GM19452 (cell line): ENCODE measurements around the gene STX16.
A peak's percentile ranks its signal among the peaks of the same experiment; 100 is the strongest.

Source experiments
- ATAC-seq: cut with Tn5 transposase; IDR thresholded peaks from one replicate; pipeline ENCODE4 v1.9.1; 2021; ENCODE audit not compliant: unreplicated experiment

The STX16 gene

DNA sequence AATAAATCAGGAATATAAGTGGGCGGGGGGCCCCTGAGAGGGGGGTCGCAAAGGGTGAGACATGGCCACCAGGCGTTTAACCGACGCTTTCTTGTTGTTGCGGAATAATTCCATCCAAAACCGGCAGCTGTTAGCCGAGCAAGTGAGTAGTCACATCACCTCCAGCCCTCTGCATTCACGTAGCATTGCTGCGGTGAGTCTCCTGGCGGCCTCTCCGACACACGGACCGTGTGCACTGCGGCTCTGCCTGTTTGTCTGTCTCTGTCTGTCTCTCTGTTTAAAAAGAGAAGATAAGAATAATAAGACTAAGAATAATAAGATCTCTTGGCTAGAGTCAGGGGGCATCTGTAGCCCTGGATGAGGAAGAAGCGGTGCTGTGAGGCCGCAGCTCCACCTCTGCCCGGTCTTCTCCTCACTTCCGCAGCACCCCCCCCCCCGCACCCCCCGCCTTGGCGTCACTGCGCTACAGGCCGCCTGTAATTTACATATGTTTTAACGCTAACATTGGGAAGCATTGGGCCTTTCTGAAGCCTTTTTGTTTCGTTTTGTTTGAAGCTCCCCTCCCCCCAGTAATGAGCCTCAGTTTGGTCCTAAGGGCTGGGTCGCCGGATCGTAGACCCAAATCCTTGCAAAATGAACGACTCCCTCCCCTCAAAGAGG, 993 bp downstream of the STX16 start:
- ATAC-seq = peak; percentile 49

DNA sequence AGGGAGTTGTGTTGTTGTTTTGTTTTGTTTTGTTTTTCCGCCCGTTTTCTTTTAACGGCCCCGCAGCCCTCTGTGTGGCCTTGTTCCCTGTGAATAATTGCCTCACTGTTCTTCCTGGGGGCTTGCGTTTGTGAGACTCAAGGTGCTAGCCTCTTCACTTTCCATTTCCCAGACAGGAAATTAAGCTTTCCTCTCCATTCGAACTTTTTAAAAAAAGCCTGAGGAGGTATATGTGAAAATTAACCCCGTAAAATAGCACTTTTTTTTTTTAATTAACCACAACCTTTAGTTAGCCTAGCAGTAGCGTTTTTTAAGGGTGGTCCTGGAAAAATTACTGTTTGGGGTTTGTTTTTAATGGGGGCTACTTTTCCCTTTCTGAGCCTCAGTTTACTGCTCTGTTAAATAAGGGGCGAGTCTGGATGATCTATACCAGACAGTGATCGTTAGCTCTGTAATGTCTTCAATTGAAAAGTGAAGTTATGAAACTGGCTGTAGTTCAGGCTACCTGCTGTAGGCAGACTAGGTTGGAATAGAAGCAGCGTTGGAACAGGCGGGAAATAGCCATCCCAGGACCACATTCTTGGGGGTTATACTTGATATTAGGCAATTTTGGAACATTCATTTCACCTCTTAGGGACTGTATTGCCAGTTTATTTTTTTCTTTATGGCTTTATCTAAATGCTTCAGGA, 1.7 kb downstream of the STX16 start:
- ATAC-seq = peak; percentile 4

DNA sequence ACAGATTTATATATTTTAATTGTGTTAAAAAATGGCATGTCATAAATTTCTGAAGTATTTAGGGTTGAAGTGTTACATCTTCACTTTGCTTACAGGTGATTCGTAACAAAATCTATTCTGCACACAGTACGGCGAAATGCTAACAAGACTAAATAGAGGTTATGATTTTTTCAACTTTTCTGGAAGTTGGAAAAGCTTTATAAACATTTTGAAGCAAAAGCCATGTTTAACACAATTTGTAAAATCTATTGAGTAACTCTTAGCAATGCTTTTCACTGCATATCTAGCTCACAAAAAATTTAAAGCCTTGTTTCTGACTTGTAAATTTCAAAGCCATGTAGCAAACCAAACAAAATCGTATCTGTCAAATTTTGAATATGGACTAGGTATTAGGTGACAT, 3.3 kb downstream of the STX16 start:
- ATAC-seq = no peak

DNA sequence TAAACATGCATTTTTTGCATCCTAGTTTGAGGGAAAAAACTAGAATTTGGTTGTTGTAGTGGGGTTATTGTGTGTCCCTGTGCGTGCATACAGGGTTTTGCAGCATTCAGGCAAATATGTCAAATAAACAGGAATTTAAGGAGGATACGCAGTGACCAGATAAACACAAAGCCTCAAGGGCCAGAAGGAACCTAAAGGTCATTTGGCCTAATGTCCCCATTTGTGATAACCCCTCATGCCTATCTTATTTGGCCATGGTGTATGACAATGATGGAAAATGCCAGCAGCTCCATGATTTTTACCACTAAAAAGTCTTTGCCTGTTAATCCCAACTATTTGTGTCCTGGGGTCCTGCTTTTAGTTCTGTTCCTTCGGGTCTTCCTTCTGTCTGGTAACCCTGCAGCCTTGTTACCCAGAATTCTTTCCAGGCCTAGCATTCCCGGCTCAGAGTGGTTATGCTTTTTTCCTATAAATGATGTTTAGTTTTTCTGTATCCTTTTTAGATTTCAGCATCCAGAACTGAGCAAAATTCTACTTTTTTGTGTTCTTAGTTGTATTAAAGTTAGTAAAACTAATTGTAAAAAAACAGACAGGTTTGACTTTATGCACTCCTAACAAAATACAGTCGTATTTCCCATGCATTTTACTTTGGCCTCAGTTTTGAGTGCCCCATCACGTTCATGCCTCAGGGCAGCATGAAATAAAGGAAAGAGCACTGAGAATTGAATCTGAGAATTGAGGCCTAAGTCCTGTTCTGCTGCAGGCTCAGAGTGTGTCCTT, 4.4 kb downstream of the STX16 start:
- no peak for ATAC-seq

DNA sequence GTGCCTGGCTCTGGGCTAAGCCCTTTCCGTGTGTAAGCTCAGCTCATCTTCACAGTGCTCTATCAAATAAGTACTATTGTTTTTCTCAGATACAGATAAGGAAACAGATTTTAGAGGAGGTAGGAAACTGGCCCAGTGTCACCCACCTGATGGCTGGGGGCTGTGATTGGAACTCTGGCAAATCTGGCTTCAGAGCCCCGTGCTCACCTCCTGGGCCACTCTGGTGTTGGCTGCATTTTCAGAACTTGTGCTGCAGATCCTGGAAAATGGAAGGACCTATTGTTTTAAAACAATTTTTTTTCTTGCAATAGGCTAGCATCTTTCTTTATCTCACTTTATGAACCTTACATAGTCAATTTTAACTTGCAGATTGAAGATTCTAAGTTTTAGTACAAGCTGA, 5.7 kb downstream of the STX16 start:
- no peak for ATAC-seq

DNA sequence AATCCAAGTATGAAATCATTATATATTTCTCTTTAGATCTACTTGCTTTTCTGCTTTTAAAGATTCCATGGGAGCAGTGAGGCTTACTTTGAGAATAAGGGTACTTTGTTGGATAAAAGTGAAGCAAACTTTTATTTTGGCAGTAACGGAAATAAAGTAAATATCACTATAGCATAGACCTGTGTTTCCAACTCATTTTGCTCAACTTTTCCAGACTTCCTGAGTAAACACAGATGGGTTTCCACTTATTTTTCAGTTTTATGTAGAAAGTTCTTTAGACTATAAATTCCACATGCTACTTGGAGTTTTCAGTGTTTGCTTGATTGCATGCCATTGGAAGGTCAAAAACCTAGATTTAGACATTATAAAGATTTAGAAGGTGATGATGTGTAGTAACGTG, 6.2 kb downstream of the STX16 start:
- no peak for ATAC-seq

DNA sequence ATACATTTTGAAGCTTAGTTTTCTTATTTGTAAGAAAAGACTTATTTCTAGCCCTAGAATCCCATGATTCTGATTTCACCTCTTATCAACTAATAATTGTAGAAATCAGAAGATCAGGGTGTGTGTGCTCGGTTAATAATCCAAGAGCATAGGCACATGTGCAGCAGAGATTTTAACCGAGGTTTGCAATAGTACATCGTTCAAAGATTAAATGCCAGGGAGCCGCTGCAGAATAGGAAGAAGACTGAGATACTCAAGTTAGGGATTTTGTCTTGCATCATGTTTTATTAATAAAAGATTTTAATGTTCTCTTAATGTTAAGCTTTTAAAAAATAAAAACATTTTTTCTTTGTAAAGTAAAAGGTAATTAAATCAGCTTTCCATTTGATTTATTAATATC, 6.9 kb downstream of the STX16 start:
- no peak for ATAC-seq

DNA sequence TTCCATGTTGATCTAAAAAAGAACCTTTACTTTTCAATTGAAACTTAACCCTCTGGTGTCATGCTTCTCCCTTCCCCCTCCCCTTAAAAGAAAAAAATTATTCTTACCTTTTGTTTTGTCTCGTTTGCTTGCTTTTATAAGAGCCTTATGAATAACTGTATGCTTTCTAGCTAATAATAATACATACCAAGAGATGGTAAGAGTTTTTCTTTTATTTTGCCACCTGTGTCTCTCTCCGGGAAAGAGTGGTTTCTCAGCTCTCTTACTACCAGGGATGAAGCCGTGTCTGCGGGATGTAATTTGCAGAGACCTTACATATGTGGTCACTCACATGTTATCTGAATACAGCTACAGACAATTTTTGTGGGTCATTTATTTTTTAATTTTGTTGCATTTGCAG, 7.7 kb downstream of the STX16 start:
- no peak for ATAC-seq

DNA sequence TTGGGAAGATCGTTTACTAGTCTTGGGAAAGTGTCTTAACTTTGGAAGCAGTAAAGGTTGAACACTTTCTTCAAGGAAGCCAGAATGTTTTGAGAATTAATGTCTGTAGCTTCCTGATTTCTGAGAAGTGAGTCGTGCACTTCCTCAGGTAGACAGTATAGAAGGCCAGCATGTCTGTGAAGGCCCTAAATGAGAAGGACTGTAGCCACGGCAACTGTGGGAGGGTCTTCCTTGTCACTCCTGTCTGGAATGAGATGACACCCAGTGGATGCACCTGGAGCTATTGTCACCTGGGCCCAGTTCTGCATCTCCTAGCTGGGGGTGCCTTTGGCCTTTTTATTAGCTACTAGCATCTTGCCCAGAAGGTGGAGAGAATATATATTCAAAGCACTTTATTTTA, 8.8 kb downstream of the STX16 start:
- ATAC-seq = no peak

DNA sequence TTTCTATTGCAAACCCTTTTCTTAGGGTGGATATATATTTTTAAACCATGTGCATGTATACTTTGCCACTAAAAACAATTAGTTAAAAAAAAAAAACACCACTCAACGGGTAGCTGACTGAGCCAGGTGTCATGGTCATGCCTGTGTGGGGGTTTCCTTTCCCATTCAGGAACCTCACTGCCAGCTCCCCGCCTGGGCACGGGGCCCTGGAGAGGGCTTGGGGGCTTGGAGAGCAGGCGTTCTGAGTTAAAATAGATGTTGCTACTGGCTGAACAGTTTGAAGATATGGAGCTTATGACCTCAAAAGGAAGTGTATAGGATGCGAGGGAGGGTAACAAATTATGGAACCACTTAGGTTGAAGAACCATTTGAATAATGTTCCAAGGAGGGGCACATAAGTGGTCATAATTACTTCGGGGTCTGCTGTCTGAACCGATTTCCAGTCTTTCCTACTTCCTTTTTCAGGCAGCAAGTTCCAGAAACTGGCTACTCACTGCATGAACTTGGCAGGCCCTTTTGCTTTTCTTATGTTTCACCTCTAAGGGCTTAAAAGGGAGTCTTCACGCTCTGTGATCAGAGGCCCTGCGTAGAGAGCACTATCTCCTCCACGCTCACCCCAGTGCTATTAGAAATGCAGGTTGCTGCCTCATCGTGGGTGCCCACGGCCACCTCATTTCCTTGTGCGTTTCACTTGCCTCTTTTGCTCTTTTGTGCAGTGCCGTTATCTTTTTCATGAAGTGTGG, 9.9 kb downstream of the STX16 start:
- ATAC-seq = no peak

DNA sequence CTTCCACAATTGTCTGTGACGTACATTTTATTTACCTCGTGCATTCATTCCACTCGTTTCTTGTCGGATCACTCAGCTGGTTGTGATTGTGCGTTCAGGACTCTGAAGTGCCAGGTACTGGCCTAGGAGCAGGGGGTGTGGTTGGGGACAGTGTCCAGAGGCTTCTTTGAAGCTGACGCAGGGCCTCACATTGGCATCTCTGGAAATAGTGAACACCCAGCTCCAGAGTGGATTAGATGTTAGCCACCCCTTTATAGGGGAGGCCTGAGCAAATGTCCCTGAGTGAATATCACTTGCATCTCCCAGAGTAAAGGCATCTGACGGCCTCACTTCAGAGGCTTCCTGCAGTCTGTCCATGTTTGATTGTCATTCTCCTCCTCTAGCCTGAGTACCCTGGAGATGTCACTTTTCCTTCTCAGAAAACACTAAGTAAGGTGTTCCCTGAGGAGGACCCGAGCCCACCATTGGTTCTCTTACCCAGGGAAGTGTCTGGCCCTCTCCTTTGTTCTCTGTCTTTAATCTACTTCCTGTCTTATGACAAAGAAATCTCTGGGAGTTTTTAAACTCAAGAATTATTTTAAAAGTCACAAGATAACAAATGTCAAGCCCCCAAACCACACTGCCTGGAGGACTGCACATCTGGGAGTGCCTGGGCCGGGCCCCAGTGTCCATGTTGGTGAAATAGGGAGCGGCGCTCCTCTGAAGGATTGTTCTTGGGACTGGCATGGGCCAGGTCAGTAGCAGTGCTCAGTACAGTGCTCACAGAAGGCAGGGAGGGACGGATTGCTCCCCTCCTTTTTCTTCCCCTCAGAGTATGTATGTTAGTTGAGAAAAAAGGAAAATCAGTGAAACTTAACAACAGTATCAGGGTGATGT, 10.8 kb downstream of the STX16 start:
- no peak for ATAC-seq

DNA sequence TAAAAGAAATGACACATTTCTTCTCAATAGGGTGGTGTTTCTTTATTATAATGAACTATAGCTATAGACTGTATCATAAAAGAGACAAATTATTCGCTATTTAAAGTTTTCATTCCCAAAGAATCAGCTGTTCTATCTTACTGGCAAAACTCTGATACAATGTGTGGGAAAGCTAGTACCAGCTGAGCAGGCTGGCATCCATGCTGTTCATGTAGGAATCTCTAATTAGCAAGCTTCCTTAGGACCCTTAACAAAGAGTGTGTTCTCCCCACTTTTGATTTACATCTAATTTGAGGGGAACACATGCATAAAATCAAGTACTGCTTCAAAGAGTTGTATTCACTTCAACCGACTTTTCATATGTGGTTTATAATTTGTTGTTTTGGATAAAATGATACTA, 13.2 kb downstream of the STX16 start:
- no peak for ATAC-seq

DNA sequence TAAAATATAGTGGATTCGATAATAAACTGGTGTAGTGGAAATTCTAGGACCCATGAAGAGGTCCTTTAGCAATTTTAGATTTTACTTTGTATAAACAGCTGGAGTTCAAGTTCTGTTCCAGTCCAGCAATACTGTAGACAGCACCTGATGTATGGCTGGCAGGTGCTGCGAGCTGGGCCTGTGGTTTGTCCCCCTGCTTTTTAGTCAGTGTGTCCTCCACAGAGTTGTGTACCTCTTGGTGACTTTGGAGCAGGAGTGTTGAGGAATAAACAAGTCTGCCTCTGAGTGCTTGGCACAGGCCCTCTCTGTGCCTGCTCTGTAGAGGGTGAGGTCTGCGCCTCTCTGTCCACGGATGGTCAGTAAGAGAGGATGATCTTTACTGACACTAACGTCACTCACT, 13.8 kb downstream of the STX16 start:
- no peak for ATAC-seq

DNA sequence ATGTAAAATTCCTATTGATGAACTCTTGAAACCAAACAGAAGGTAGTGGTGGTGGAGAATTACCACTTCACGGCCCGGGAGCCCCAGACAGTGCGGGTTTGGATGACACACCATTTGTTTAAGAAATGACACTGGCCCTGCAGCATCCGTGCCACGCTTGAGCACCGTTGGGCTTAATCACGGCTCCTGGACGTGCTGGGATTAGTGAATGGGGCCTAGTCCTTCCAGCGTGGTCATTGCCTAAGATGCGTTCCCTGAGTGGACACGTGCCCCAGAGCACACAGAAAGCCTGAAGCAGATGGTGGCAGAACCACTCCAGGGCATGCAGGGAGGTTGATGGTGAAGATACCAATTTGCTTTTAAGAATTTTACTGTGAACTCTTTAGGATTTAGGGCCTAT, 14.5 kb downstream of the STX16 start:
- no peak for ATAC-seq

DNA sequence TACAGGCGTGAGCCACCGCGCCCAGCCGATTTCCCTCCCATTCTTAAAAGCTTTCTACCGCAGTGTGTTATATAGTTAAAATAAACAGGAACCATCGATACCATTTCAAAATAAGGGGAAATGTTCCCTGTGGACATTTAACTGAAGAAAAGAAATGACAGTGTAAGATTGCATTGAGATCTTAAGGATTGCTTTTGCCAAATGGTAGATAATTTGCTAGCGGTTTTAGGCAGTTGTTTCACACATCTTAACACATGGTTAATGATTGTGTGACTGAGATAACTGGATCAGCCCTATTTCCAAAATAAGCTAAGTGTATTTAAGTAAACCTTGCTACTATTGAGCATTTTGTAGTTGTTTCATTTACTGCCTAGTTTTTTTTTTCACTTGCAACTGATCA, 15.6 kb downstream of the STX16 start:
- no peak for ATAC-seq

DNA sequence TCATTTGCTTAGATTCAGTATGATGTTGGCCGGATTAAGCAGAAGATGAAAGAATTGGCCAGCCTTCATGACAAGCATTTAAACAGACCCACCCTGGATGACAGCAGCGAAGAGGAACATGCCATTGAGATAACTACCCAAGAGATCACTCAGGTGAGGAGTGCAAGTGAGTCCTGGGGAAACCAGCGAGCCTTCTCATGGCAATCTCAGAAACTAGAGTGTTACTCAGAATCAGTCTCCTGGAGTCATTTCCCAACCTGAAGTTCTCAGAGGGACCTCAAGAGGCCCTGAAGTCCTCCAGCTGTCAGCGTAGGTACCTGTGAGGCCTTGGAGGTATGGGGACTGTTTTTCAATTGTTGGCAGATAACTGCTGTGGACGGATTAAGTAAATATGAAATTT, 16.9 kb downstream of the STX16 start:
- no peak for ATAC-seq

DNA sequence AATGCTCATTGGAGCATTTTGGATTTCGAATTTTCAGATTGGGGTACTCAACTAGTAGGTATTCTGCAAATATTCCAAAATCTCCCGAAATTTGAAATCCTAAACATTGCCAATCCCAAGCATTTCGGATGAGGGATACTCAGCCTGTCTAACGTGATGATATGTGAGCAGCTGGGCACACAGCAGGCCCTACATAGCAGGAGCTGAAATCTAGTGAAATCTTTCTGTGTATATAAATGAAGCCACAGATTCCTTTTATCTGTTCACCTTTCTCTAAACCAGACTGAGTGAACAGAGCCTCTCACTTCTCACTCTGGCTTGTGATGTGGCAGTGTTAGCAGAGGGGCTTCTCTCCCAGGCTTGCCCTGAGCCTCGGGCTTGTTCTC, 17.8 kb downstream of the STX16 start:
- no peak for ATAC-seq

DNA sequence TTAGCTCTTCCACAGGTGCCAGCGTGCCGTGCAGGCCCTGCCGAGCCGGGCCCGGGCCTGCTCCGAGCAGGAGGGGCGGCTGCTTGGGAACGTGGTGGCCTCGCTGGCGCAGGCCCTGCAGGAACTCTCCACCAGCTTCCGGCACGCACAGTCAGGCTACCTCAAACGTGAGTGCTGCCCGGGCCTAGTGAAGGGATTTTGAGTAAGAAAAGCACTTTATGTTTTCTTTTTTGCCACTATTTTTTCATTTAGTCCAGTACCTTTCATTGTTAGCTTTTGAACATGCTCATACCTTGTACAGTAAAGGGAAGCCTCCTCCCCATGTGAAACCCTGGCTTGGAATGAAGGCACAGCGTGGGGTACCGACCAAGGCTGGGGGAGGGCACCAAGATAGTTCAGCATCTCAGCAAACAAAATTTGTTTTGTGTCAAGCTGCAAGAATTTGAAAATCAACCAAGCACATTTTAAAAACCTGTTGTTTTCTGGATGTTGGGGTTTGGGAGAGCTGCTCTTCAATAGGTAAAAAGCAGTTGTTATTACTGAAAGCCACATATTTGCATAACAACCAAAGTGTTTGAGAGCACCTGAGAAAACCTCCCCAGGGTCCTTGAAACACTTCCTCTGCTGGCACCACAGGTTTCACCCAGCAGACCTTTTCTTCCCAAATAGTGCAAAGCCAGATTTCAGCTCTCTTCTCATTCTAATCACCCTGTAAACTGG, 18.4 kb downstream of the STX16 start:
- peak; percentile 69 for ATAC-seq

DNA sequence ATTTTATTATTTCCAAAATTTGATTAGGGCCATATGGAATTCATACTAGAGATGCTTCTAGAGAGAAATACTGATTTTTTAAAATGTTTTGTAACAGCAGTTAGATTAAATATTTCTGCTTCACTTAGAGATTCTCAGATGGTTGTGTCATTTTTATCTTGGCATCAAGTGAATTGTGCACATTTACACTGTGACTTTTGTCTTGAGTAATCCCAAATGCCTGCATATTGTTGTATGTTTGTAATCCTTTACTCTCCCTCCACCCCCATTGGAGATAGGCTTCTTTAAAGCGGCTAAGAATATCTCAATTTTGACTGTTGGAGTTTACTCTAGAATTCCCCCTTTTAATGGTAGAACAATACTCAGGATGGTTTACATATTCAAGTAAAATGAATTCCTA, 19.0 kb downstream of the STX16 start:
- ATAC-seq = no peak

DNA sequence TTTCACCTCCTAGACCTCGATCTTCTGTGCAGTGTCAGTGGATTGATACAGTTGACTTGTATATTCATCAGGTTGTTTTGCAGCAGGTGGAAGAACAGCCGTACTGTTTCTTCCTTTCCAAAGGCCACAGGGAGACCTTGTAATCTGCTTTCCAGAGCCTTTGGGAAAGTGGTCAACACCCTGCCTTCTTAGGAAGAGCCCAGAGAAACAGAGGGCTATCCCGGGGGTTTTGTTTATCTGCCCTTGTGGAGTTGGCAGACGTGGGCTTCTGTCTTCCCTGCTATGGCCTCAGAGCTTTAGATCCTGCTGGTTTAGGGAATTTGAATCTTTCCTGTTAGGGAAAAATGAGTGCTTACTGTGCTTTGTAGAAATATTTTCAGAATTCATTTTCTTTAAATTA, 19.6 kb downstream of the STX16 start:
- no peak for ATAC-seq
